ENCODE measurements around the gene IGF1R.

The IGF1R gene

GRCh38 chr15:98799461-98800390 is 151.4 kb downstream of the IGF1R start:
- Histone ChIP-seq H3K4me3 (ENCODE audit: insufficient read depth, low read depth, low read length, poor library complexity, severe bottlenecking) (no peak overlapping the region), H3K27ac (ENCODE audit: insufficient read depth, low read length, poor library complexity, severe bottlenecking) (no peak overlapping the region)
- DNase-seq: no peak

GRCh38 chr15:98800437-98801233 is 152.3 kb downstream of the IGF1R start:
- DNase-seq: no peak

More at GRCh38 chr15:98799461-98800390, 151.4 kb downstream of the IGF1R start:
- Histone ChIP-seq H3K9me3 (ENCODE audit: control insufficient read depth, low read length) (no peaks in the 10 kb centered on the region), H3K4me1 (ENCODE audit: control insufficient read depth, insufficient read depth, low read length, poor library complexity, severe bottlenecking) (no peaks in the 10 kb centered on the region), H3K36me3 (ENCODE audit: control insufficient read depth, insufficient read depth, low read length) (no peaks in the 10 kb centered on the region), H3K27me3 (replicated peaks; ENCODE audit: control insufficient read depth, insufficient read depth, low read length, poor library complexity, severe bottlenecking) (no peaks in the 10 kb centered on the region)

GRCh38 chr15:98801234-98801561 is 152.9 kb downstream of the IGF1R start:
- no peaks in the 10 kb centered on the region for H3K27me3 ChIP-seq (replicated peaks; ENCODE audit: control insufficient read depth, insufficient read depth, low read length, poor library complexity, severe bottlenecking)
- H3K9me3 ChIP-seq (ENCODE audit: control insufficient read depth, low read length): no peaks in the 10 kb centered on the region
- no peak for DNase-seq
- no peak overlapping the region for H3K4me3 ChIP-seq (ENCODE audit: insufficient read depth, low read depth, low read length, poor library complexity, severe bottlenecking)
- H3K4me1 ChIP-seq (ENCODE audit: control insufficient read depth, insufficient read depth, low read length, poor library complexity, severe bottlenecking): no peaks in the 10 kb centered on the region
- H3K27ac ChIP-seq (ENCODE audit: insufficient read depth, low read length, poor library complexity, severe bottlenecking): no peak overlapping the region
- no peaks in the 10 kb centered on the region for H3K36me3 ChIP-seq (ENCODE audit: control insufficient read depth, insufficient read depth, low read length)

More at GRCh38 chr15:98800437-98801233, 152.3 kb downstream of the IGF1R start:
- Histone ChIP-seq H3K27me3 (replicated peaks; ENCODE audit: control insufficient read depth, insufficient read depth, low read length, poor library complexity, severe bottlenecking) (no peaks in the 10 kb centered on the region), H3K36me3 (ENCODE audit: control insufficient read depth, insufficient read depth, low read length) (no peaks in the 10 kb centered on the region), H3K4me3 (ENCODE audit: insufficient read depth, low read depth, low read length, poor library complexity, severe bottlenecking) (no peak overlapping the region), H3K4me1 (ENCODE audit: control insufficient read depth, insufficient read depth, low read length, poor library complexity, severe bottlenecking) (no peaks in the 10 kb centered on the region), H3K27ac (ENCODE audit: insufficient read depth, low read length, poor library complexity, severe bottlenecking) (no peak overlapping the region), H3K9me3 (ENCODE audit: control insufficient read depth, low read length) (no peaks in the 10 kb centered on the region)

GRCh38 chr15:98802187-98802586 is 153.8 kb downstream of the IGF1R start:
- no peak for DNase-seq
- H3K9me3 ChIP-seq (ENCODE audit: control insufficient read depth, low read length): no peaks in the 10 kb centered on the region
- H3K27me3 ChIP-seq (replicated peaks; ENCODE audit: control insufficient read depth, insufficient read depth, low read length, poor library complexity, severe bottlenecking): no peaks in the 10 kb centered on the region
- H3K27ac ChIP-seq (ENCODE audit: insufficient read depth, low read length, poor library complexity, severe bottlenecking): no peak overlapping the region
- no peaks in the 10 kb centered on the region for H3K4me1 ChIP-seq (ENCODE audit: control insufficient read depth, insufficient read depth, low read length, poor library complexity, severe bottlenecking)
- H3K4me3 ChIP-seq (ENCODE audit: insufficient read depth, low read depth, low read length, poor library complexity, severe bottlenecking): no peak overlapping the region
- H3K36me3 ChIP-seq (ENCODE audit: control insufficient read depth, insufficient read depth, low read length): no peaks in the 10 kb centered on the region

- DNase-seq: no peak
- H3K9me3 ChIP-seq (ENCODE audit: control insufficient read depth, low read length): no peaks in the 10 kb centered on the region
- no peaks in the 10 kb centered on the region for H3K36me3 ChIP-seq (ENCODE audit: control insufficient read depth, insufficient read depth, low read length)
- no peaks in the 10 kb centered on the region for H3K27me3 ChIP-seq (replicated peaks; ENCODE audit: control insufficient read depth, insufficient read depth, low read length, poor library complexity, severe bottlenecking)
- no peak overlapping the region for H3K27ac ChIP-seq (ENCODE audit: insufficient read depth, low read length, poor library complexity, severe bottlenecking)
- no peaks in the 10 kb centered on the region for H3K4me1 ChIP-seq (ENCODE audit: control insufficient read depth, insufficient read depth, low read length, poor library complexity, severe bottlenecking)
- H3K4me3 ChIP-seq (ENCODE audit: insufficient read depth, low read depth, low read length, poor library complexity, severe bottlenecking): no peak overlapping the region
Measured at GRCh38 chr15:98803228-98804056, 155.1 kb downstream of the IGF1R start.

GRCh38 chr15:98804057-98804380 is 155.7 kb downstream of the IGF1R start:
- DNase-seq: no peak
- Histone ChIP-seq H3K27me3 (replicated peaks; ENCODE audit: control insufficient read depth, insufficient read depth, low read length, poor library complexity, severe bottlenecking) (no peaks in the 10 kb centered on the region), H3K27ac (ENCODE audit: insufficient read depth, low read length, poor library complexity, severe bottlenecking) (no peak overlapping the region), H3K4me1 (ENCODE audit: control insufficient read depth, insufficient read depth, low read length, poor library complexity, severe bottlenecking) (no peaks in the 10 kb centered on the region), H3K4me3 (ENCODE audit: insufficient read depth, low read depth, low read length, poor library complexity, severe bottlenecking) (no peak overlapping the region), H3K9me3 (ENCODE audit: control insufficient read depth, low read length) (no peaks in the 10 kb centered on the region), H3K36me3 (ENCODE audit: control insufficient read depth, insufficient read depth, low read length) (no peaks in the 10 kb centered on the region)

- Histone ChIP-seq H3K36me3 (ENCODE audit: control insufficient read depth, insufficient read depth, low read length) (no peaks in the 10 kb centered on the region), H3K27me3 (replicated peaks; ENCODE audit: control insufficient read depth, insufficient read depth, low read length, poor library complexity, severe bottlenecking) (no peaks in the 10 kb centered on the region), H3K4me1 (ENCODE audit: control insufficient read depth, insufficient read depth, low read length, poor library complexity, severe bottlenecking) (no peaks in the 10 kb centered on the region), H3K9me3 (ENCODE audit: control insufficient read depth, low read length) (no peaks in the 10 kb centered on the region), H3K4me3 (ENCODE audit: insufficient read depth, low read depth, low read length, poor library complexity, severe bottlenecking) (no peak overlapping the region), H3K27ac (ENCODE audit: insufficient read depth, low read length, poor library complexity, severe bottlenecking) (no peak overlapping the region)
- DNase-seq: no peak
Measured at GRCh38 chr15:98805434-98806274, 157.3 kb downstream of the IGF1R start.

- H3K36me3 ChIP-seq (ENCODE audit: control insufficient read depth, insufficient read depth, low read length): no peaks in the 10 kb centered on the region
- no peak overlapping the region for H3K4me3 ChIP-seq (ENCODE audit: insufficient read depth, low read depth, low read length, poor library complexity, severe bottlenecking)
- H3K9me3 ChIP-seq (ENCODE audit: control insufficient read depth, low read length): no peaks in the 10 kb centered on the region
- no peak overlapping the region for H3K27ac ChIP-seq (ENCODE audit: insufficient read depth, low read length, poor library complexity, severe bottlenecking)
- no peaks in the 10 kb centered on the region for H3K4me1 ChIP-seq (ENCODE audit: control insufficient read depth, insufficient read depth, low read length, poor library complexity, severe bottlenecking)
- H3K27me3 ChIP-seq (replicated peaks; ENCODE audit: control insufficient read depth, insufficient read depth, low read length, poor library complexity, severe bottlenecking): no peaks in the 10 kb centered on the region
- no peak for DNase-seq
Measured at GRCh38 chr15:98806275-98806895, 158.0 kb downstream of the IGF1R start.

GRCh38 chr15:98807262-98807661 is 158.9 kb downstream of the IGF1R start:
- no peak overlapping the region for H3K27ac ChIP-seq (ENCODE audit: insufficient read depth, low read length, poor library complexity, severe bottlenecking)
- no peaks in the 10 kb centered on the region for H3K4me1 ChIP-seq (ENCODE audit: control insufficient read depth, insufficient read depth, low read length, poor library complexity, severe bottlenecking)
- no peaks in the 10 kb centered on the region for H3K9me3 ChIP-seq (ENCODE audit: control insufficient read depth, low read length)
- H3K4me3 ChIP-seq (ENCODE audit: insufficient read depth, low read depth, low read length, poor library complexity, severe bottlenecking): no peak overlapping the region
- DNase-seq: no peak
- no peaks in the 10 kb centered on the region for H3K36me3 ChIP-seq (ENCODE audit: control insufficient read depth, insufficient read depth, low read length)
- no peaks in the 10 kb centered on the region for H3K27me3 ChIP-seq (replicated peaks; ENCODE audit: control insufficient read depth, insufficient read depth, low read length, poor library complexity, severe bottlenecking)

All from effector memory CD4-positive, alpha-beta T cell (primary cell).